Skin epidermis (tissue), 12 donors: ENCODE data around the gene SBF2.

Experiments used
- H3K27ac ChIP-seq, 21 experiments: fragments of 200-600 bp; sonication (generic) in 11 of 21; one replicate each; pipeline ENCODE4 v1.5.0; 2020; ENCODE audit warnings: mild to moderate bottlenecking in 3 of 21, inconsistent platforms in 2 of 21, moderate library complexity in 2 of 21
- H3K4me3 ChIP-seq, 7 experiments: fragments of 200-600 bp; sonication (generic) in 2 of 7; one replicate each; pipeline ENCODE4 v1.5.0; 2020; ENCODE audit warnings: inconsistent platforms in 2 of 7, mild to moderate bottlenecking in 2 of 7, moderate library complexity in 1 of 7

SBF2 gene

GRCh38 chr11:9853929-9854552 is 440.0 kb downstream of the SBF2 start:
- no peak overlapping the region for H3K4me3 ChIP-seq
- peak overlapping the region in 1 of 21 experiments; percentile 65 for H3K27ac ChIP-seq

DNA sequence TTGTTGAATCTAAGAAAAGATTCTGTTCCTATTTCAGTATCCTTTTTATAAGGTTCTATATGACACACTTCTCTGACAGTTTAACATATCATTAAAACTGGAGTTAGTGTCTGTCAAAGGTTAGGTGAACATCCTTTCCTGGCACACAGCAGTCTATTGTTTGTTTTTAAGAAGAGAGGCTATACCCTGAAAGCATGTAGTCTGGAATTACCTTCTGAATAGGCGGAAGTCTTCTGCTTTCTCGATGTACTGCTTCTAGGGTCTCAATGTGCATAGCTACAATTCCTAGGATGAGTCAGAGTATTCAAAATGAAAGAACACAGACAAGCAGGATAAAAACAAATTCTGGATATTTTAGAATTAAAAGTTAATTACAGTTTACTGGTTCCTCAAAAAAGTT is 441.6 kb downstream of the SBF2 start:
- no peak overlapping the region for H3K4me3 ChIP-seq
- peak overlapping the region in 3 of 21 experiments; percentile 27 to 44 (median 36) for H3K27ac ChIP-seq

- no peak overlapping the region for H3K4me3 ChIP-seq
- H3K27ac ChIP-seq = no peak overlapping the region
Observed at GRCh38 chr11:9851366-9851765, 442.7 kb downstream of the SBF2 start.

DNA sequence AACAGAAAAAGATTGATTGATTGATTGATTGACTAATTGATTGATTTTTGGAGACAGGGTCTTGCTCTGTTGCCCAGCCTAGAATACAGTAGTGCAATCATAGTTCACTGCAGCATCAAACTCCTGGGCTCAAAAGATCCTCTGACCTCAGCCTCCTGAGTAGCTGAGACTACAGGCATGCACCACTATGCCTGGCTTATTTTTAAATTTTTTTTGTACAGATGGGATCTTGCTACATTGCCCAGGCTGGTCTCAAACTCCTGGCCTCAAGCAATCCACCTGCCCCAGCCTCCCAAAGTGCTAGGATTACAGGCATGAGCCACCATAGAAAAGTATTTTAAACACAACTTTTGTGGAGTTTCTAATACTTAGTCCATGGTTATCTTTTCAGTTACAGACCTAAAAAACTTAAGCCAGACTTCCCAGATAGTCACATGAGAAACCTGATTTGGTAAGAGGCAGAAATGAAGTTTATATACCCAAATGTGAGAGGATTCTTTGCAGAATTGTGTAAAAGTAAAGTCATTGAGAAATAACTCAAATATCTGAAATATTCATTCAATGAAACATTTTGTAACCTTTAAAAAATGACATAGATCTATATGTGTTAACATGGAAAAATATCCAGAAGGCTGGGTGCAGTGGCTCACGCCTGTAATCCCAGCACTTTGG is 443.7 kb downstream of the SBF2 start:
- H3K27ac ChIP-seq = no peak overlapping the region

GRCh38 chr11:9849389-9849788 is 444.6 kb downstream of the SBF2 start:
- Histone ChIP-seq H3K27ac (no peak overlapping the region), H3K4me3 (no peak overlapping the region)

More for the DNA sequence above, 443.7 kb downstream of the SBF2 start:
- no peak overlapping the region for H3K4me3 ChIP-seq

GRCh38 chr11:9847636-9848035 is 446.4 kb downstream of the SBF2 start:
- H3K4me3 ChIP-seq = no peak overlapping the region
- no peak overlapping the region for H3K27ac ChIP-seq

- no peak overlapping the region for H3K4me3 ChIP-seq
- H3K27ac ChIP-seq = no peak overlapping the region
Observed at GRCh38 chr11:9842923-9843322, 451.1 kb downstream of the SBF2 start.

DNA sequence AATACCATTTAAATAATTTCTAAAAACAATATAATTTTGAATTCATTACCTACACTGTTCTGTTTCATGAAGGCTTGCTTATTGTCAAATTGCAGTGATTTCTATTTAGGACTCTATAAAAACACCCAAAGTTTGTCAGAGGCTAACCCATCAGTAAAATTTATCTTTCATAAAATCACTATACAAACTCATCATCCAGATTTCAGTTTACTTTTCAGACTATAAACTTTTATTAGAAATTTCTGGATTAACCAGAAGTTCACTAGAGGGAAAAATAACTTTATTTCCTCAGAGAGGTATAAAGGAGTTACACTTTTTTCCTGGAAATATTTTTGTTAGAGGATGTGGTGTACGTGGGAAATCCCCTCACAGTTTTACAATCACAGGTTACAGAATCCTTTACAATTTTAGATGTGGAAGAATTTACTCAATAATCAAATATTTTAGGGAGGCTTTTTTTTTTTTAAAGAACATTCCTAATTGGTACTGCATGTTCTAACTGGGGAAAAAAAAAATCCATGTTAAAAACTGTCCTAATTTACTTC is 453.5 kb downstream of the SBF2 start:
- Histone ChIP-seq H3K27ac (peak overlapping the region in 2 of 21 experiments; percentile 3 to 7), H3K4me3 (no peak overlapping the region)

- H3K4me3 ChIP-seq = no peak overlapping the region
Observed at GRCh38 chr11:9839550-9839949, 454.5 kb downstream of the SBF2 start.

GRCh38 chr11:9838961-9839360 is 455.1 kb downstream of the SBF2 start:
- peak overlapping the region in 3 of 21 experiments; percentile 9 to 18 (median 11) for H3K27ac ChIP-seq
- H3K4me3 ChIP-seq = no peak overlapping the region

More at GRCh38 chr11:9839550-9839949, 454.5 kb downstream of the SBF2 start:
- peak overlapping the region in 3 of 21 experiments; percentile 11 to 61 (median 18) for H3K27ac ChIP-seq

GRCh38 chr11:9838229-9838628 is 455.8 kb downstream of the SBF2 start:
- Histone ChIP-seq H3K4me3 (no peak overlapping the region), H3K27ac (no peak overlapping the region)

DNA sequence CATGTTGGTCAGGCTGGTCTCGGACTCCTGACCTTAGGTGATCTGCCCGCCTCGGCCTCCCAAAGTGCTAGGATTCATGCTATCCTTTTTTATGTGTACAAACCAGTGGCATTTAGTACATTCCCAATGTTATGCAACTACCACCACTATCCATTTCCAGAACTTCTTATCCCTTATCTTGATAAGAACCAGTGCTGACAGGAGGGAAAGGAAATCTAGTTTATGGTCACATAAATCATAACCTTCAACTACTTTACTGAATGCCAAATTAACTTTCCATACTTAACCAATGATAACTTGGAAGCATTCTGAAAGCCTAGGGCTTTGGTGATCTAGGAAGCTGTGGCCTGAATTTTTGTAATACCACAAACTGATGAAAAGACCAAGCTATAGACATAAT is 459.7 kb downstream of the SBF2 start:
- Histone ChIP-seq H3K27ac (no peak overlapping the region), H3K4me3 (no peak overlapping the region)

DNA sequence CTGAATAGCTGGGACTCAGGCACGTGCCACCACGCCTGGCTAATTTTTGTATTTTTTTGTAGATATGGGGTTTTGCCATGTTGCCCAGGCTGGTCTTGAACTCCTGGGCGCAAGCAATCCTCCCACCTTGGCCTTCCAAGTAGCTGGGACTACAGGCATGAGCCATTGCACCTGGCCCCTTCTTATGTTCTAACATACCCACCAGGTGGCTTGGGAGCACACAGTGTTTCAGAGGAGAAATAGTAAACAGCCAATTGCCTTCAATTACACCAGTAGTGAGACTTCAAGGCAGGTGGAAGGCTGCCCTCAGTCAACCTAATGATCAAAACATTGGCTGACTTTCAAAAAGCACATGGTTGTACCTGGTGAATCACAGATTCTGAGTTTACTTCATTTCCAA is 462.9 kb downstream of the SBF2 start:
- Histone ChIP-seq H3K4me3 (no peak overlapping the region), H3K27ac (no peak overlapping the region)

DNA sequence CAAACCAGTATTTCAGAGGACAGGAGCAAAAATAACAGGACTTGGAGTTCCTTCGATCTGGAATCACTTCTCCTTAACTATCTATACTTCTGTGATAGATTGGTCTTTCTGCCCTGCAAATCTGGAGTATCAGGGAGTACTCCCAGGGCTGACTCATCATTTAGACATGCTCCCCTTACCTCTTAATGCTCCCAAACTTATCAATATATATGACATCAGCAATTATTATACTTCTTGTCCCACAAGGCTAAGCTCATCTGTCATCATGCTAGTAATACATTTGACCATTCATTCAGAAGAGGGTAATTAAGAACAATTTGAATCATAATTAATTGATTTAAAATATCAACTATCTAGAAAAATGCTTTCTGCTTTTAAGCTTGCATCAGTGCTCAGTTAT is 466.3 kb downstream of the SBF2 start:
- Histone ChIP-seq H3K27ac (no peak overlapping the region), H3K4me3 (no peak overlapping the region)

DNA sequence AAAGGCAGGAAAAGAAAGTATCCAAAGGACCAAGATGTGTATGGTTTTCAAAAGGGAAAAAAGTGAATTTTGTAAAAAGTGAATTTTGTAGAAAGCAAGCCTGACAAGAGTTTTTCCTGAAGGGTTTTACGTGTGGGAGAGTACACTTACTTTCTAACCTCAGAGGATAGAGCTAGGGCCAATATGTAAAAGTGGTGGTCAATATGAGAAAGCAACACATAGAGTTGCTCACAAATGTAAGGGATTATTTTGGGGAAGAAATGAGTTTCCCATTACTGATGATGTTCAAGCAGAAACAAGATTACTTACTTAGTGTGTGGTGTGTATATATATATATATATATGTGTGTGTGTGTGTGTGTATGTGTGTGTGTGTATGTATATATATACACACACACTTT is 467.6 kb downstream of the SBF2 start:
- Histone ChIP-seq H3K27ac (no peak overlapping the region), H3K4me3 (no peak overlapping the region)

DNA sequence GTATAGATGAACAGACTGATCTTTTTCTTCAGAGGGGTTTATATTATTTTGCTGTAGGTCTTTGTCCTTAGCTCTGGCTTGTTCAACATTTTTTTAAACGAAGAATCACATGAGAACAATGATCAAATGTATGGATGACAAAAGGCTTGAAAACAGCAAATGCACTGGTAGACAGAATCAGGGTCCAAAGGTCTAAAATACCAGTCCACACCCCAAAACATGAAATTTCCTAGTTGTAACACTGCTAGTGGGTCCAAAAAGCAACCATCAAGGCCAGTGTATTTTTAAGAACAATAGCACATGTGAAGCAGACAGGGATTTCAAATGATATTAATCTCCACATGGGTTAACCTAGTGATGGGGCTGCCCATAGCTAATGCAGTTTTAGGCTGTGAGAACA is 468.1 kb downstream of the SBF2 start:
- no peak overlapping the region for H3K27ac ChIP-seq
- H3K4me3 ChIP-seq = no peak overlapping the region

GRCh38 chr11:9825315-9825714 is 468.7 kb downstream of the SBF2 start:
- no peak overlapping the region for H3K4me3 ChIP-seq
- no peak overlapping the region for H3K27ac ChIP-seq

DNA sequence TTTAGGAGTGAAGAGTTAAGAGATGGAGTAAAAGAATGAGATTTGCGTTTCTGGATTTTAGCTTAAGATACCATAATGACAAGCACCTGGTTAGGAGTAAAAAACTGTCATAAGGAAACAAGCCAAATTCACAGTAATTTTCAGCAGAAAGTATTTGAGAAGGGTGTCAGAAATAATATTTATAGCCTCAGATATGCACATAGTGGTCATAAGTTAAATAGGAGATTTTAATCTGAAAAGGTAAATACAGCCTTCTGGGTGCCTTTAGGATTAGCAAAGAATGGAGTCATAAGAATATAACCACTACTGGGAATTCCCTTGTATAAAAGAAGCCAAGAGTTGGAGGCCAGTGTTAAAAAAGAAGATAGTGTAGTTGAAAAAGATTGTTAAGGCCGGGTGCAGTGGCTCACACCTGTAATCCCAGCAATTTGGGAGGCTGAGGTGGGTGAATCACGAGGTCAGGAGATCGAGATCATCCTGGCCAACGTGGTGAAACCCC is 470.1 kb downstream of the SBF2 start:
- H3K27ac ChIP-seq = no peak overlapping the region
- H3K4me3 ChIP-seq = no peak overlapping the region

GRCh38 chr11:9823439-9823838 is 470.6 kb downstream of the SBF2 start:
- H3K27ac ChIP-seq = no peak overlapping the region
- H3K4me3 ChIP-seq = no peak overlapping the region

- H3K27ac ChIP-seq = peak overlapping the region in 4 of 21 experiments; percentile 17 to 58 (median 24)
- no peak overlapping the region for H3K4me3 ChIP-seq
Observed at GRCh38 chr11:9821008-9821752, 472.8 kb downstream of the SBF2 start.
